SU-DHL-6 (cell line): ENCODE data around the gene KDM6B.
A peak's percentile ranks its signal among the peaks of the same experiment; 100 is the strongest.

ENCODE experiments used
- H2AFZ ChIP-seq: fragments of 200-600 bp; sonication (generic); 2 replicates; pipeline ENCODE4 v1.6.1; 2014; ENCODE audit warnings: low read depth, mild to moderate bottlenecking, moderate library complexity, mixed read lengths, antibody characterized with exemption, low read length; ENCODE audit not compliant: severe bottlenecking
- H3F3A ChIP-seq: fragments of 200-600 bp; shearing (Covaris generic); 2 replicates; pipeline ENCODE4 v1.6.0; 2016; ENCODE audit warnings: antibody characterized with exemption, mild to moderate bottlenecking; ENCODE audit not compliant: insufficient read depth
- H3K27ac ChIP-seq: fragments of 200-600 bp; sonication (generic); 2 replicates; pipeline ENCODE4 v1.5.1; 2016; ENCODE audit warnings: low read depth, mild to moderate bottlenecking, low read length, moderate library complexity, mixed read lengths
- H3K27me3 ChIP-seq: fragments of 200-600 bp; sonication (generic), shearing (Covaris generic); 2 replicates; pipeline ENCODE4 v1.6.0; 2014; ENCODE audit warnings: mild to moderate bottlenecking, low read length
- H3K36me3 ChIP-seq: fragments of 200-600 bp; sonication (generic); 2 replicates; pipeline ENCODE4 v1.6.1; 2014; ENCODE audit warnings: mild to moderate bottlenecking, low read length, mixed read lengths
- H3K4me2 ChIP-seq: fragments of 300-600, 200-600 bp; shearing (Covaris generic), sonication (generic); 2 replicates; pipeline ENCODE4 v1.6.0; 2014; ENCODE audit warnings: low read length, low read depth, mild to moderate bottlenecking; ENCODE audit not compliant: poor library complexity, severe bottlenecking
- H3K4me3 ChIP-seq: fragments of 200-600 bp; sonication (generic); 2 replicates; pipeline ENCODE4 v1.5.1; 2014; ENCODE audit warnings: antibody characterized with exemption, low read length, mild to moderate bottlenecking, mixed read lengths; ENCODE audit not compliant: insufficient read depth, poor library complexity, severe bottlenecking
- H3K79me2 ChIP-seq: fragments of 200-600 bp; sonication (generic); 2 replicates; pipeline ENCODE4 v1.6.1; 2014; ENCODE audit warnings: mild to moderate bottlenecking, low read length, moderate library complexity; ENCODE audit not compliant: insufficient read depth
- H3K9ac ChIP-seq: fragments of 200-600 bp; sonication (generic); 2 replicates; pipeline ENCODE4 v1.7.0; 2014; ENCODE audit warnings: mild to moderate bottlenecking, low read length
- H3K9me2 ChIP-seq: fragments of 200-600 bp; sonication (generic); replicated peaks from 2 replicates; pipeline ENCODE4 v1.6.1; 2014; ENCODE audit warnings: low read length; ENCODE audit not compliant: insufficient read depth
- H3K9me3 ChIP-seq: fragments of 200-600 bp; sonication (generic); 2 replicates; pipeline ENCODE4 v1.6.1; 2014; ENCODE audit warnings: low read length, mixed read lengths; ENCODE audit not compliant: insufficient read depth
- H4K20me1 ChIP-seq: fragments of 200-600 bp; sonication (generic); 2 replicates; pipeline ENCODE4 v1.6.1; 2014; ENCODE audit warnings: low read depth, mild to moderate bottlenecking, antibody characterized with exemption, low read length, moderate library complexity, mixed read lengths
- EZH2phosphoT487 ChIP-seq: fragments of 200-600 bp; sonication (generic), shearing (Covaris generic); conservative IDR thresholded peaks from 2 replicates; pipeline ENCODE4 v1.6.1; 2018; ENCODE audit warnings: mild to moderate bottlenecking, antibody characterized with exemption, low read length, moderate library complexity, mixed read lengths
- TF ChIP-seq, protein P1 (sequence below): fragments of 200-600 bp; sonication (generic); IDR thresholded peaks from one replicate; pipeline ENCODE4 v1.5.1; 2017; ENCODE audit warnings: antibody characterized with exemption, mild to moderate bottlenecking, low read length, moderate library complexity; ENCODE audit not compliant: insufficient read depth, poor library complexity, severe bottlenecking

Gene KDM6B

GRCh38 chr17:7832431-7832830 is 1.6 kb upstream of the KDM6B start:
- Histone ChIP-seq H3K27me3 (no peaks in the 10 kb centered on the region), H3K4me2 (no peak overlapping the region), H3K9me3 (no peaks in the 10 kb centered on the region), H2AFZ (no peak overlapping the region), H4K20me1 (no peaks in the 10 kb centered on the region), H3K9me2 (no peaks in the 10 kb centered on the region), H3K36me3 (no peaks in the 10 kb centered on the region), H3K4me3 (no peak overlapping the region), H3K27ac (no peak overlapping the region), H3K9ac (no peak overlapping the region), H3F3A (peaks cover 18% of the 10 kb centered on the region), H3K79me2 (no peaks in the 10 kb centered on the region)
- TF ChIP-seq, protein P1, sequence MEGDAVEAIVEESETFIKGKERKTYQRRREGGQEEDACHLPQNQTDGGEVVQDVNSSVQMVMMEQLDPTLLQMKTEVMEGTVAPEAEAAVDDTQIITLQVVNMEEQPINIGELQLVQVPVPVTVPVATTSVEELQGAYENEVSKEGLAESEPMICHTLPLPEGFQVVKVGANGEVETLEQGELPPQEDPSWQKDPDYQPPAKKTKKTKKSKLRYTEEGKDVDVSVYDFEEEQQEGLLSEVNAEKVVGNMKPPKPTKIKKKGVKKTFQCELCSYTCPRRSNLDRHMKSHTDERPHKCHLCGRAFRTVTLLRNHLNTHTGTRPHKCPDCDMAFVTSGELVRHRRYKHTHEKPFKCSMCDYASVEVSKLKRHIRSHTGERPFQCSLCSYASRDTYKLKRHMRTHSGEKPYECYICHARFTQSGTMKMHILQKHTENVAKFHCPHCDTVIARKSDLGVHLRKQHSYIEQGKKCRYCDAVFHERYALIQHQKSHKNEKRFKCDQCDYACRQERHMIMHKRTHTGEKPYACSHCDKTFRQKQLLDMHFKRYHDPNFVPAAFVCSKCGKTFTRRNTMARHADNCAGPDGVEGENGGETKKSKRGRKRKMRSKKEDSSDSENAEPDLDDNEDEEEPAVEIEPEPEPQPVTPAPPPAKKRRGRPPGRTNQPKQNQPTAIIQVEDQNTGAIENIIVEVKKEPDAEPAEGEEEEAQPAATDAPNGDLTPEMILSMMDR, result no peak
- no peak for TF ChIP-seq EZH2phosphoT487

DNA sequence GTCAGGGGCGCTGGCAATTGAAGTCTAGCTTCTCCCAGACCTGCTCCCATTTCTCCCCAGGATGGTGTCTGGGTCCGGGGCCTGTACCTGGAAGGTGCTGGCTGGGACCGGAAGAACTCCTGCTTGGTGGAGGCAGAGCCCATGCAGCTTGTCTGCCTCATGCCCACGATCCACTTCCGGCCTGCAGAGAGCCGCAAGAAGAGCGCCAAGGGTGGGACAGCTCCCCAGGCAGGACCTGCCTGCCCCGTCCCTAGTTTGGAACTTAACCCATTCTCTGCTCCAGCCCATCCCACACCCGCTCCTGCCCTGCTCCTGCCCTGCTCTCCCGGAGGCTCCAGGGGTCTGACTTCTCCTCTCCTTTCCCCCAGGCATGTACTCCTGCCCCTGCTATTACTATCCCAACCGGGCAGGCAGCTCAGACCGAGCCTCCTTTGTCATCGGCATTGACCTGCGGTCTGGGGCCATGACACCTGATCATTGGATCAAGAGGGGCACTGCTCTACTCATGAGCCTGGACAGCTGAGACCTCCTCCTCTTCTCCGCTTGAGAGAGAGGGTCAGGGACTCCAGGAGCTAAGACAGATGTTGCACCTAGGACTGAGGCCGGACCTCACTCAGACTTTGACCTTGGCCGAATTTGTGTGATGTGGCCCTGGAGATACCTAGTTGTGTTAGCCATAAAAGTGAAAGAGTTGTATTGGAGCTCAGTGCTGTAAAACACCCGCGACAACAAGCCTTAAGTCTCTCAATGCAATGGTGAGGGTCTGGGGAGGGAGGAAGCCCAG is 814 bp upstream of the KDM6B start:
- peak overlapping the region; percentile 86 for H2AFZ ChIP-seq
- no peak overlapping the region for H3K27ac ChIP-seq

DNA sequence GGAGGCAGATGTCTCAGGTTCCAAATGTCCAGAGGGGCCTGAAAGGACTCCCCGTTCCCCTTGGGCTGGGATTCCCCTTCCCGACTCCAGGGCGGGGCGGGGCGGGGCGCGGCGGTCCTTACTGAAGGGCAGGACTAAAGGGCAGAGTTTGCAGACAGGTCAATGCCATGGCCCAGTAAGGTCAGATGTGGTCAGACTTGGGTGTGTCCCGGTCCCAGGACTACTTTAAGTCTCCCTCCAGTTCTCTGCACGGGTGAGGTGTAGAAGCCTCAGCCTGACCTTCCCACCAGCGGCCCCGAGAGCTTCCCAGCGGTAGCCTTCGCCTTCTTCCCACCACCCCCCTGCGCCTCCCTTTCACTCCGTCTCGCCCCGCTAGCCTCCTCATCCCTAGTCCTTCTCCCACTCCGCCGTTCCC is 532 bp downstream of the KDM6B start:
- H3K9me2 ChIP-seq, result no peaks in the 10 kb centered on the region
- H3K27ac ChIP-seq, result peak overlapping the region; percentile 92
- peak overlapping the region; percentile 71 for H3K9ac ChIP-seq

More for the DNA sequence above, 814 bp upstream of the KDM6B start:
- peak overlapping the region; percentile 81 for H3K4me3 ChIP-seq
- no peaks in the 10 kb centered on the region for H3K9me2 ChIP-seq
- no peaks in the 10 kb centered on the region for H3K9me3 ChIP-seq
- no peaks in the 10 kb centered on the region for H4K20me1 ChIP-seq
- H3F3A ChIP-seq, result peaks cover 23% of the 10 kb centered on the region
- no peaks in the 10 kb centered on the region for H3K36me3 ChIP-seq
- H3K9ac ChIP-seq, result peak overlapping the region; percentile 71
- H3K27me3 ChIP-seq, result no peaks in the 10 kb centered on the region
- H3K79me2 ChIP-seq, result no peaks in the 10 kb centered on the region
- TF ChIP-seq EZH2phosphoT487, result no peak
- TF ChIP-seq, protein P1, result no peak
- peak overlapping the region; percentile 94 for H3K4me2 ChIP-seq

More for the DNA sequence above, 532 bp downstream of the KDM6B start:
- no peaks in the 10 kb centered on the region for H3K36me3 ChIP-seq
- no peaks in the 10 kb centered on the region for H3K27me3 ChIP-seq
- H3K4me2 ChIP-seq, result peak overlapping the region; percentile 94
- peaks cover 30% of the 10 kb centered on the region for H3F3A ChIP-seq
- peak overlapping the region; percentile 81 for H3K4me3 ChIP-seq
- H3K9me3 ChIP-seq, result no peaks in the 10 kb centered on the region
- TF ChIP-seq, protein P1, result no peak
- TF ChIP-seq EZH2phosphoT487, result no peak
- no peaks in the 10 kb centered on the region for H4K20me1 ChIP-seq
- no peaks in the 10 kb centered on the region for H3K79me2 ChIP-seq
- peak overlapping the region; percentile 86 for H2AFZ ChIP-seq
